HCT116 (cell line): ENCODE measurements around the gene ASGR2. TPM values are rescaled to one million over a fixed set of nuclear protein-coding genes. Genes with fewer than 3 reads are reported as not detected.

ENCODE experiments used
- ATAC-seq: fragments of 200-7000 bp; cut with Tn5 transposase; 2 replicates; pipeline ENCODE4 v1.9.1; 2020; ENCODE audit warnings: mild to moderate bottlenecking, moderate library complexity
- BruUV-seq: library from RNA; stranded (reverse); fragments of 400-500 nt; replicated peaks from 2 replicates; lab custom pipeline; 2021; lab: Mats Ljungman, UMichigan
- CTCF ChIA-PET: fragments of 300-600 bp; sonication (Branson Sonifier 250); formaldehyde crosslinking; loops from one replicate; lab custom pipeline; 2021; ENCODE audit warnings: antibody characterized with exemption; lab: Charles Lee
- POLR2A ChIA-PET: fragments of 300-600, 350-600 bp; sonication (Branson Sonifier 250); formaldehyde crosslinking; loops from one replicate; lab custom pipeline; 2021; ENCODE audit warnings: antibody characterized with exemption; lab: Charles Lee
- RAD21 ChIA-PET, 2 experiments: fragments of 300-600 bp; sonication (Branson Sonifier 250); formaldehyde crosslinking; loops; one replicate each; lab custom pipeline; 2023; ENCODE audit warnings: low total read pairs in 2 of 2; ENCODE audit not compliant: uncharacterized antibody in 2 of 2, unreplicated experiment in 2 of 2, low non-redundant PET in 1 of 2; lab: Charles Lee
- DNase-seq: peaks from one replicate; pipeline ENCODE4 v3.0.0-alpha.2; 2010; ENCODE audit warnings: low read depth, low spot score
- H2AFZ ChIP-seq: fragments of 200-600 bp; shearing (Covaris generic), sonication (generic); 2 replicates; pipeline ENCODE4 v1.6.1; 2017; ENCODE audit warnings: low read depth, mixed run types, mixed read lengths, antibody characterized with exemption, low read length; ENCODE audit not compliant: poor library complexity, severe bottlenecking
- H3K27ac ChIP-seq: 2 replicates; pipeline ENCODE4 v1.5.1; 2012; ENCODE audit warnings: low read depth, low read length
- H3K27me3 ChIP-seq: fragments of 200-600 bp; sonication (generic); 2 replicates; pipeline ENCODE4 v1.6.1; 2016; ENCODE audit warnings: mixed run types, low read length, mixed read lengths; ENCODE audit not compliant: insufficient read depth
- H3K36me3 ChIP-seq, 2 experiments: fragments of 200-500 bp in 1 of 2; fragments of 200-600 bp in 1 of 2; sonication (Bioruptor generic) in 1 of 2; sonication (generic) in 1 of 2; 2 replicates each; pipeline versions ENCODE4 v1.5.1 to v1.6.1; 2014 to 2016; ENCODE audit warnings: low read length in 2 of 2, inconsistent platforms in 1 of 2, mixed read lengths in 1 of 2, mixed run types in 1 of 2; ENCODE audit not compliant: insufficient read depth in 2 of 2, control insufficient read depth in 1 of 2
- H3K4me1 ChIP-seq, 2 experiments: fragments of 200-600 bp in 1 of 2; sonication (generic) in 1 of 2; 2 replicates each; pipeline versions ENCODE4 v1.5.1 to v1.6.1; 2012 to 2017; ENCODE audit warnings: low read length in 2 of 2, inconsistent platforms in 1 of 2, mild to moderate bottlenecking in 1 of 2, mixed read lengths in 1 of 2, mixed run types in 1 of 2, moderate library complexity in 1 of 2; ENCODE audit not compliant: insufficient read depth in 2 of 2, control insufficient read depth in 1 of 2
- H3K4me2 ChIP-seq: fragments of 200-600 bp; sonication (generic); 2 replicates; pipeline ENCODE4 v1.6.1; 2017; ENCODE audit warnings: mixed run types, low read length, mixed read lengths
- H3K4me3 ChIP-seq, 2 experiments: fragments of 200-600 bp in 1 of 2; sonication (generic) in 1 of 2; replicated peaks in 1 of 2; 2 replicates each; pipeline ENCODE4 v1.5.1; 2011 to 2016; ENCODE audit warnings: low read length in 2 of 2, control low read depth in 1 of 2, low read depth in 1 of 2, mild to moderate bottlenecking in 1 of 2, mixed read lengths in 1 of 2, mixed run types in 1 of 2
- H3K79me2 ChIP-seq: fragments of 200-600 bp; sonication (generic); 2 replicates; pipeline ENCODE4 v1.6.1; 2017; ENCODE audit warnings: mild to moderate bottlenecking, mixed run types, low read length, moderate library complexity, mixed read lengths; ENCODE audit not compliant: insufficient read depth
- H3K9ac ChIP-seq: fragments of 200-600 bp; sonication (generic); 2 replicates; pipeline ENCODE4 v1.6.1; 2016; ENCODE audit warnings: low read length, mixed read lengths
- H3K9me2 ChIP-seq: fragments of 200-600 bp; sonication (generic), shearing (Covaris generic); 2 replicates; pipeline ENCODE4 v1.6.1; 2017; ENCODE audit warnings: mixed run types, mild to moderate bottlenecking, moderate library complexity; ENCODE audit not compliant: insufficient read depth
- H3K9me3 ChIP-seq, 2 experiments: fragments of 200-500 bp in 1 of 2; fragments of 200-600 bp in 1 of 2; sonication (Bioruptor generic) in 1 of 2; sonication (generic) in 1 of 2; 2 replicates each; pipeline ENCODE4 v1.6.1; 2014 to 2017; ENCODE audit warnings: low read length in 2 of 2, mixed read lengths in 2 of 2, inconsistent platforms in 1 of 2, low read depth in 1 of 2, mild to moderate bottlenecking in 1 of 2, mixed run types in 1 of 2, moderate library complexity in 1 of 2; ENCODE audit not compliant: control insufficient read depth in 1 of 2, insufficient read depth in 1 of 2
- H4K20me1 ChIP-seq: fragments of 200-600 bp; sonication (generic), shearing (Covaris generic); 2 replicates; pipeline ENCODE4 v1.6.1; 2017; ENCODE audit warnings: mixed run types, mild to moderate bottlenecking, moderate library complexity; ENCODE audit not compliant: insufficient read depth
- CBX3 ChIP-seq: IDR thresholded peaks from 2 replicates; pipeline ENCODE4 v1.6.1; 2012; ENCODE audit warnings: low read depth
- CTCF ChIP-seq, 3 experiments: fragments of 200-600 bp in 1 of 3; sonication (generic) in 1 of 3; IDR thresholded peaks in 2 of 3; conservative IDR thresholded peaks in 1 of 3; 2 replicates each; pipeline ENCODE4 v1.5.1; 2012 to 2017; ENCODE audit warnings: low read depth in 2 of 3, low read length in 2 of 3, antibody characterized with exemption in 1 of 3, borderline replicate concordance in 1 of 3, control low read depth in 1 of 3, mild to moderate bottlenecking in 1 of 3, mixed read lengths in 1 of 3, mixed run types in 1 of 3, moderate library complexity in 1 of 3; ENCODE audit not compliant: insufficient read depth in 1 of 3
- ELF1 ChIP-seq: IDR thresholded peaks from 2 replicates; pipeline ENCODE4 v1.6.1; 2012; ENCODE audit warnings: low read depth, borderline replicate concordance
- FOSL1 ChIP-seq: IDR thresholded peaks from 2 replicates; pipeline ENCODE4 v1.6.1; 2012; ENCODE audit warnings: low read depth
- MAX ChIP-seq: IDR thresholded peaks from 2 replicates; pipeline ENCODE4 v1.6.1; 2012
- POLR2A ChIP-seq: IDR thresholded peaks from 2 replicates; pipeline ENCODE4 v1.7.0; 2011; ENCODE audit warnings: borderline replicate concordance; ENCODE audit not compliant: insufficient read depth, insufficient read length; ENCODE audit errors: extremely low read depth
- REST ChIP-seq: IDR thresholded peaks from 2 replicates; pipeline ENCODE4 v1.6.1; 2012; ENCODE audit warnings: low read depth
- SIN3A ChIP-seq: IDR thresholded peaks from 2 replicates; pipeline ENCODE4 v1.6.1; 2012; ENCODE audit warnings: low read depth
- SP1 ChIP-seq: IDR thresholded peaks from 2 replicates; pipeline ENCODE4 v1.6.1; 2012; ENCODE audit warnings: low read depth
- SRF ChIP-seq: IDR thresholded peaks from 2 replicates; pipeline ENCODE4 v1.6.1; 2012; ENCODE audit warnings: low read depth
- ZBTB33 ChIP-seq: IDR thresholded peaks from 2 replicates; pipeline ENCODE4 v1.6.1; 2011; ENCODE audit warnings: mild to moderate bottlenecking, low read length, moderate library complexity; ENCODE audit not compliant: insufficient replicate concordance; ENCODE audit errors: extremely low read depth
- ZNF274 ChIP-seq: fragments of 200-500 bp; sonication (Bioruptor generic); IDR thresholded peaks from 2 replicates; pipeline ENCODE4 v1.6.1; 2014; ENCODE audit warnings: mild to moderate bottlenecking, low read depth, low read length, inconsistent platforms
- intact Hi-C: fragments of 100-400 bp; cut with micrococcal nuclease; formaldehyde crosslinking; loops from 2 replicates; pipeline ENCODE4 v1.10.0; 2022
- total RNA-seq: library from RNA; stranded (reverse); gene quantifications from one replicate; pipeline ENCODE4 v1.2.1, GENCODE V29; 2021; ENCODE audit not compliant: unreplicated experiment

The ASGR2 gene
- total RNA-seq, 1 experiment from 2014 or later = 0.32 TPM

GRCh38 chr17:7108560-7108925 lies 6.1 kb downstream of the ASGR2 start:
- Histone ChIP-seq H3K27me3 (no peaks in the 10 kb centered on the region), H3K4me2 (no peak overlapping the region), H3K27ac (no peak overlapping the region), H3K4me3 (no peak overlapping the region), H4K20me1 (no peaks in the 10 kb centered on the region), H3K9me2 (no peaks in the 10 kb centered on the region), H3K4me1 (no peaks in the 10 kb centered on the region), H3K9ac (no peak overlapping the region), H3K36me3 (no peaks in the 10 kb centered on the region), H3K79me2 (no peaks in the 10 kb centered on the region), H3K9me3 (no peaks in the 10 kb centered on the region), H2AFZ (no peak overlapping the region)
- ChIA-PET POLR2A (no interaction called here), CTCF (no interaction called here), RAD21 (no interaction called here)
- no peak for TF ChIP-seq SIN3A
- TF ChIP-seq CTCF (IDR thresholded peaks at IDR 0.05 in 2 of 3, conservative IDR thresholded peaks at IDR 0.05 in 1 of 3; ENCODE audit: borderline replicate concordance in 1 of 3, insufficient read depth in 1 of 3, low read depth in 2 of 3, low read length in 2 of 3) = no peak
- TF ChIP-seq SP1 = no peak
- no peak for TF ChIP-seq CBX3
- TF ChIP-seq ZNF274 = no peak
- no peak for TF ChIP-seq ELF1
- no peak for TF ChIP-seq FOSL1
- TF ChIP-seq SRF = no peak
- TF ChIP-seq ZBTB33 = no peak
- TF ChIP-seq POLR2A = no peak
- no peak for TF ChIP-seq REST
- TF ChIP-seq MAX = no peak
- ATAC-seq = no peak
- intact Hi-C loops = no loop called here
- BruUV-seq = no TSS peak
- DNase-seq = no peak
